ENCODE measurements around the gene IRF8.

- TF ChIP-seq, protein P1, sequence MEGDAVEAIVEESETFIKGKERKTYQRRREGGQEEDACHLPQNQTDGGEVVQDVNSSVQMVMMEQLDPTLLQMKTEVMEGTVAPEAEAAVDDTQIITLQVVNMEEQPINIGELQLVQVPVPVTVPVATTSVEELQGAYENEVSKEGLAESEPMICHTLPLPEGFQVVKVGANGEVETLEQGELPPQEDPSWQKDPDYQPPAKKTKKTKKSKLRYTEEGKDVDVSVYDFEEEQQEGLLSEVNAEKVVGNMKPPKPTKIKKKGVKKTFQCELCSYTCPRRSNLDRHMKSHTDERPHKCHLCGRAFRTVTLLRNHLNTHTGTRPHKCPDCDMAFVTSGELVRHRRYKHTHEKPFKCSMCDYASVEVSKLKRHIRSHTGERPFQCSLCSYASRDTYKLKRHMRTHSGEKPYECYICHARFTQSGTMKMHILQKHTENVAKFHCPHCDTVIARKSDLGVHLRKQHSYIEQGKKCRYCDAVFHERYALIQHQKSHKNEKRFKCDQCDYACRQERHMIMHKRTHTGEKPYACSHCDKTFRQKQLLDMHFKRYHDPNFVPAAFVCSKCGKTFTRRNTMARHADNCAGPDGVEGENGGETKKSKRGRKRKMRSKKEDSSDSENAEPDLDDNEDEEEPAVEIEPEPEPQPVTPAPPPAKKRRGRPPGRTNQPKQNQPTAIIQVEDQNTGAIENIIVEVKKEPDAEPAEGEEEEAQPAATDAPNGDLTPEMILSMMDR (IDR thresholded peaks at IDR 0.05 in 4 of 5, conservative IDR thresholded peaks at IDR 0.05 in 1 of 5), result no peak
- TF ChIP-seq POLR2A (IDR thresholded peaks at IDR 0.05), result no peak
Measured at GRCh38 chr16:85869785-85870558, 29.0 kb upstream of the IRF8 start.

Measured in gastrocnemius medialis (tissue), 4 donors.